HT1080 (cell line): ENCODE measurements around the gene KDM6B. TPM values are rescaled to one million over a fixed set of nuclear protein-coding genes. Genes with fewer than 3 reads are reported as not detected.
"Not testable (repeated sequence)": the region's sequence is repeated elsewhere in the genome, so short reads cannot be mapped to it uniquely, and the experiment has no call there.

ENCODE experiments used
- DNase-seq: peaks from one replicate; pipeline ENCODE4 v3.0.0-alpha.2; 2015; ENCODE audit warnings: low read depth
- polyA plus RNA-seq, 2 experiments: library from polyadenylated mRNA; depleted of rRNA; stranded (reverse); fragments of >200 nt; gene quantifications; 2 replicates each; pipeline ENCODE4 v1.2.3, GENCODE V29; 2015
- total RNA-seq: library from RNA; depleted of rRNA; stranded (reverse); fragments of >200 nt; shearing (Covaris generic); gene quantifications from 2 replicates; pipeline ENCODE4 v1.2.3, GENCODE V29; 2014; rRNA removed

Gene KDM6B, protein sequence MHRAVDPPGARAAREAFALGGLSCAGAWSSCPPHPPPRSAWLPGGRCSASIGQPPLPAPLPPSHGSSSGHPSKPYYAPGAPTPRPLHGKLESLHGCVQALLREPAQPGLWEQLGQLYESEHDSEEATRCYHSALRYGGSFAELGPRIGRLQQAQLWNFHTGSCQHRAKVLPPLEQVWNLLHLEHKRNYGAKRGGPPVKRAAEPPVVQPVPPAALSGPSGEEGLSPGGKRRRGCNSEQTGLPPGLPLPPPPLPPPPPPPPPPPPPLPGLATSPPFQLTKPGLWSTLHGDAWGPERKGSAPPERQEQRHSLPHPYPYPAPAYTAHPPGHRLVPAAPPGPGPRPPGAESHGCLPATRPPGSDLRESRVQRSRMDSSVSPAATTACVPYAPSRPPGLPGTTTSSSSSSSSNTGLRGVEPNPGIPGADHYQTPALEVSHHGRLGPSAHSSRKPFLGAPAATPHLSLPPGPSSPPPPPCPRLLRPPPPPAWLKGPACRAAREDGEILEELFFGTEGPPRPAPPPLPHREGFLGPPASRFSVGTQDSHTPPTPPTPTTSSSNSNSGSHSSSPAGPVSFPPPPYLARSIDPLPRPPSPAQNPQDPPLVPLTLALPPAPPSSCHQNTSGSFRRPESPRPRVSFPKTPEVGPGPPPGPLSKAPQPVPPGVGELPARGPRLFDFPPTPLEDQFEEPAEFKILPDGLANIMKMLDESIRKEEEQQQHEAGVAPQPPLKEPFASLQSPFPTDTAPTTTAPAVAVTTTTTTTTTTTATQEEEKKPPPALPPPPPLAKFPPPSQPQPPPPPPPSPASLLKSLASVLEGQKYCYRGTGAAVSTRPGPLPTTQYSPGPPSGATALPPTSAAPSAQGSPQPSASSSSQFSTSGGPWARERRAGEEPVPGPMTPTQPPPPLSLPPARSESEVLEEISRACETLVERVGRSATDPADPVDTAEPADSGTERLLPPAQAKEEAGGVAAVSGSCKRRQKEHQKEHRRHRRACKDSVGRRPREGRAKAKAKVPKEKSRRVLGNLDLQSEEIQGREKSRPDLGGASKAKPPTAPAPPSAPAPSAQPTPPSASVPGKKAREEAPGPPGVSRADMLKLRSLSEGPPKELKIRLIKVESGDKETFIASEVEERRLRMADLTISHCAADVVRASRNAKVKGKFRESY (N-terminal part only)
- total RNA-seq, result 0.27 and 0.87 TPM in 2 replicates
- 2.8 and 3.0 TPM in 2 replicates for polyA plus RNA-seq (2015; cell fraction: cytosol; rRNA removed)
- 7.4 TPM in 2 replicates for polyA plus RNA-seq (2015; cell fraction: nucleus; rRNA removed)

DNA sequence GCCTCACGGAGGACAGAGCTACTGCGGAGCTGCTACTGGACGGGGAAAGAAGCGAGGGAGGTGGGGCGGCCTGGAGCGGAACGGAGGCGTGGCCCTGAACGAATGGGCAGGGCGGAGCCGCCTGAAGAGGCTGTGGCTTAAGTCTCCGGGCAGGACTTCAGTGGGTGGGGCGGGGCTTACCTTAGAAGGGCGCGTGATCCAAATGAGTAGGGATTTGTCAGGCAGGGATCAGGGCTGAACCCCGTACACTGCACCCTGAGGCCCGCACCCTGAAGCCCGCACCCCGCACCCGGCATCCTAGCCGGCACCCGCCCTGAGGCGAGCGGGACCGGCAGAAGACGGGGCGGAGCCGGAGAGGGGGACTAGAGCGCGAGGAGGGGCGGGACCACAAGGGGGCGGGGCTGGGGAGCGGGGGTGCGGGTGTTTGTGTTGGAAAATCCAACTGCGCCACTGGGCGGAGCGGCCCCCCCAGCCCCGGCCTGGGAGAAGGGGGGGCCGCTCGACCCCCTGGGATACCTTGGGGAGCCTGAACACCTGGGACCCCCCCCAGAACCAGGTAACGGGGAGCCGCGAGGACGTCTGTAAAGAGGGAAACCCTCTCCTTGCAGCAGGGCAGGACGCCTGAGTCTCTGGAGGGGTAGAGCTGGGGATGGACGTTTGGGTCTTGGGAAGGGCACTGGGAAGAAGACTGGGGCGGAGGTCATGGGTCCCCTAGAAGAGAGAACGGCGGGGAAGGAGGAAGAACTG is at the start of gene KDM6B:
TSS of gene KDM6B (plus strand) at position 423 of the 747 bp plus-strand sequence. CDS start 11,338 bp downstream, outside the sequence.
- peak; percentile 90 for DNase-seq

DNA sequence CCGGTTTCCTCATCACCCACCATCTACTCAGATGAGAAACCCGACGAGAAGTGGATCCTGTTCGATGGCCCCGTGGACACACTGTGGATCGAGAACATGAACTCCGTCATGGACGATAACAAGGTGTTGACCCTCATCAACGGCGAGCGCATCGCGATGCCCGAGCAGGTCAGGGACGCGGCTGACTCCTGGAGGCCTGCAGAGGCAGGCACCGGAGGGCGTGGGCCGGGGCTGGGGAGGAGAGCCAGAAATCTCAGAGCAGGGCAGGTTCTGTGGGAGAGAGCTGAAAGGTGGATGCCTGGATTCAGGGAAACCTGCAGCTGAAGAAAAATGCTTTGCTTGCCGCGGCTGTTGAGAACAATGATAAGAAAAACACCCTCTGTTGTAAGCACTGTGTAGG is 47.2 kb upstream of the KDM6B start:
- DNase-seq, result no peak

DNA sequence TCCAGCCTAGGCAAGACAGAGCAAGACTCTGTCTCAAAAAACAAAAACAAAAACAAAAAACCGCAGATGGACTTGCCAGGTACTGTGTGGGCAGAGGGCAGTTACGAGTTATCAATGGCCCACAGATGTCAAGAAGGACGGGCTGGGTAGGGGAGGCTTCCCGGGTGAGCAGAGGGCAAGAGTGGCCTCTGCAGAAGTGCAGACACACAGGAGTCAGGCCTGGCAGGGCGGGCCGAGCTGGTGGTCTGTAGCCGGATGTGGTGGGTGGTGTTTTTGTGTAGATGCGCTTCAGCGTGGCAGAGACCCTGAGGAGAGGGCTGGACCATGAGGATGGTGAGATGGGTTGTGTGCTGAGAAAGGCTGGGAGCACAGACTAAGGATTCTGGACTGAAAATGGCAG is 44.9 kb upstream of the KDM6B start:
- DNase-seq, result no peak

DNA sequence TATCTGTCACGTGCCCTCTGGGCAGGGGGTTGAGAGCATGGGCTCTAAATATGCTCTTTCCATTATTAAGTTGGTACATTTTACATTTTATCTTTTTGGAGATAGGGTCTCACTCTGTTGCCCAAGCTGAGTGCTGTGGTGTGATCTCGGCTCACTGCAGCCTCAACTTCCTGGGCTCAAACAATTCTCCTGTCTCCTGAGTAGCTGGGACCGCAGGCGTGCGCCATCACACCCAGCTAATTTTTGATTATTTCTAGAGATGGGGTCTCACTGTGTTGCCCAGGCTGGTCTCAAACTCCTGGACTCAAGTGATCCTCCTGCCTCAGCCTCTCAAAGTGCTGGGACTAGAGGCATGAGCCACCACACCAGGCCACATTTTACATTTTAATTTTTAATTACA is 43.9 kb upstream of the KDM6B start:
- no peak for DNase-seq

DNA sequence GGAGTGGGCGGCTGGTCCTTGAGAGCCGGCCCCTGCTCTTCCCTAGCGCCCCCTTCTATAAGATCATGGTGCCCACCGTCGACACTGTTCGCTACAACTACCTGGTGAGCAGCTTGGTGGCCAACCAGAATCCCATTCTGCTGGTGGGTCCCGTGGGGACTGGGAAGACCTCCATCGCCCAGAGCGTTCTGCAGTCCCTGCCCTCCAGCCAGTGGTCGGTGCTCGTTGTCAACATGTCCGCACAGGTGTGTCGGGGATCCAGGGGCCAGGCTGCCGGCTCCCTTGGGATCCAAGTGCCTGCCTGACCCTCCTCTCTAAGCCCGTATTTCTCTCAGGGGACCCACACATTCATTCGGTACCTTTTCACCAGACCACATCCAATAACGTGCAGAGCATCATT is 41.4 kb upstream of the KDM6B start:
- no peak for DNase-seq

DNA sequence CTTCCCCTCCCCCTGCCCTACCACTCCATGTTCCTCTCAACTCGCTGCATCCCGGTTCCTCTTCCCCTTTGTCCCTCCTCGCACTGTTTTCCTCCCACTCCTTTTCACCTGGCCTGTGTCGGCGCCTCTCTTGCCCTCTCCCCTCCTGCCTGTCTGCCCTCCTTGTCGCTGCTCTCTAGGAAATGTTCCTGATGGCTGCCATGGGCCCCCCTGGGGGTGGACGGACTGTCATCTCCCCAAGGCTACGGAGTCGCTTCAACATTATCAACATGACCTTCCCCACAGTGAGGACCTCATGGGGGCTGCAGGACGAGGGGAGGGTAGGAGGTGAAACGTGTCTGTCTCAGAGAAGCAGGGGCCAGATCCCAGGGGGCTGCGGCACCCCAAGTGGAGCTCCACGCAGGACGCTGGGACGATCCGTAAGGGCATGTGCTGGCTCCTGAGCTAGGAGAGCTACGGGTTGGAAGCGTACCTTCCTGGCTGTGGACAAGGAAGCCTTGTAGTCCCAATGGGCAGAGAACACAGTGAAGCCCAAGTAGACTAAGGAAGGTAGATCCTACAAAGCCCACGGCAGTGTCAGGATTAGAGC is 39.8 kb upstream of the KDM6B start:
- DNase-seq, result no peak

DNA sequence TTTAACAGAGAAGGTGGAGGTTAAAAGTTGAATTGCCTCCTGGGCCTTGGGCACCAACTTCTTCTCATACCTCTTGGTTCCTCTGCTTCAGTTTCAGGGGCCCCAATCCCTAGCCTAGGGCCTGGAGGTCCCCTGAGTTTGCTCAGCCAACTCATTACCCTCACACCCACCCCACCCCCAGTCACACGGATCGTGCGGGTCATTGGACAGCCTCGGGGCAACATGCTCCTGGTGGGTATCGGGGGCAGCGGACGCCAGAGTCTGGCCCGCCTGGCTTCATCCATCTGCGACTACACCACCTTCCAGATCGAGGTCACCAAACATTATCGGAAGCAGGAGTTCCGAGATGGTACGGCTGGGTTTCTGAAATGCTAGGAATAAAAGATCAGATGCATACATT is 36.0 kb upstream of the KDM6B start:
- no peak for DNase-seq

DNA sequence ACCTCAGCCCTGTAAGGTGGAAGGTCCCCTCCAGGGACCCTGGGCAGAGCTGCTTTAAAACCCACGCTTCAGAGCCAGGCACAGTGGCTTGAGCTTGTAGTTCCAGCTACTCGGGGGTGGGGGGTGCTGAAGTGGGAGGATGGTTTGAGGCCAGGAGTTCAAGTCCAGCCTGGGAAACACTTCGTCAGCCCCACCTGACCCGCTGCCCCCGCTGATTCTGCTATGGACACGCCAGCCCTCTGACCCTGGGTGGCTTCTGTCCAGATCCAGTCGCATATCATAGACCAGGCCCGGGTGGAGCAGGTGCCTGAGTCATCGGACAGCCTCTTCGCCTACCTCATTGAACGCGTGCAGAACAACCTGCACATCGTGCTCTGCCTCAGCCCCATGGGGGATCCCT is 35.2 kb upstream of the KDM6B start:
- DNase-seq, result no peak

DNA sequence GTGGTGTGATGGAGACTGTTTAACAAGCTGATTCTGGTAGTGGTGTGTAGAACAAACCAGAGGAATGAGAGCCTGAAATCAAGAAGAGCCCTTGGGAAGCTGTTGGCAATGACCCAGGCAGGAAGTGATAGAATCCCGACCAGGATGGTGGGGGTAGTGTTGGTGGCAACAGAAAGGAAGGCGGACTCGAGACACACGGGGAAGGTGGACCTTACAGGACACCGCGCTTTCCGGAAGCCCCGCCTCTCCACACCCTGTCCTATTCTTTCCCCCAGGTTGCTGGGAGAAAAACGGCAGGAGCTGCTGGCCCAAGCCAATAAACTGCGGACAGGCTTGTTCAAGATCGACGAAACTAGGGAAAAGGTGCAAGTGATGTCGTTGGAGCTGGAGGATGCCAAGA is 30.0 kb upstream of the KDM6B start:
- DNase-seq, result no peak

DNA sequence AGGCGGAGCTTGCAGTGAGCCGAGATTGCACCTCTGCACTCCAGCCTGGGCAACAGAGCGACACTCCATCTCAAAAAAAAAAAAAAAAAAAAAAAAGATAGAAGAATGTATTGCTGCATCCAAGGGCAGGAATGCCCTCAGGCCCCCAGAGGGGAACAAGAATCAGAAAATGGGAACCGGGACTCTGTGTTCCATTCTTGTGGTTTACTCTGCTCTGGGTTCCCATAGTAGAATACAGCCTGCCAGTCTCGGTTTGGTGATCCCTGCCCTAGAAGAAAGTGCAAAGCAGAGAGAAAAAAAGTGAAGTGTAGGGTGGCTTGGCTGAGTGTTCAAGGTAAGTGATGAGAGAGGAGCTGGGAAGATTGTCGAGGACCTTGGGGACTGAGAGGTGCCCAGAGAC is 27.4 kb upstream of the KDM6B start:
- DNase-seq, result no peak

DNA sequence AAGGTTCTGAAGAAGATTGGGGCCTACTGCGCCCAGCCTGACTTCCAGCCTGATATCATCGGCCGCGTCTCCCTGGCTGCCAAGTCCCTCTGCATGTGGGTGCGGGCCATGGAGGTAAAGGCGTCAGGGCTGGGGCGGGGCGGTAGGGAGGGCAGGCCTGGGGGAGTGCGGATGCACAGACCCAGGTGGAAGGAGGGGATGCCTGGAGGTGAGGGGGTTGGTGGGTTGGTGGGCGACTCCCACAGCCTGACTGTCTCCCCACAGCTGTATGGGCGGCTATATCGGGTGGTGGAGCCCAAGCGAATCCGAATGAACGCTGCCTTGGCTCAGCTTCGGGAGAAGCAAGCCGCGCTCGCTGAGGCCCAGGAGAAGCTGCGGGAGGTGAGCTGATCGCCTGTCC is 26.8 kb upstream of the KDM6B start:
- no peak for DNase-seq

DNA sequence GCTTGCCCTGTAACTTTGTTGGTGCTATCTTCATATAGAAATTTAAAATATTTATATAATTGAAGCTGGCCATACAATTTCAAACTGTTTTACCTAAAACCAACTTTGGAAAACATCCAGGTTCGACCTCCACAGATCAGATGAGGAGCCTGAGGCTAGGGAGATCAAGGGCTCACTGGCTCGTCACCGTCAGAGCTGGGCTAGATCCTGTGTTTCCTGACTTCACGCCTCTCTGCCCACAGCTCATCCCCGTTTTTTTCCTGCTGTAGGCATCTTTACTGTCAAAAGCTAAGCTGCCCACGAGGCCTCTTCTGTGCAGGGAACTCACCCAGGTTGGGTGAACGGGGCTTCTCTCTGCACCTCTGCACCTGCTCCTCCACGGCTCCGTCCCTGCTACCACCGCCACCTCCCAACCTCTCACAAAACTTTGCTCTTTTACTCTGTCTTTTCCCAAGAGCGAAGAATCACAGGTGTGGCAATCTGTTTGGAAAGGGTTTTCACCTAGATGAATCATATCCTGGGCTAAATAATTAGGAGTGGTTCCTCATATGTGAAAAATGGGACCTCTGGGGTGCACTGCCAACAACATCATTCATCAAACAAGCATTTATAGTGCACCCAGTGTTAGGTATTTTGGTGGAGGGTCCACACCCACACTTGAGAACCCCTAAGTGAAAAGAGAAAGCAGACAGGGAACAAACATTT is 24.8 kb upstream of the KDM6B start:
- no peak for DNase-seq

DNA sequence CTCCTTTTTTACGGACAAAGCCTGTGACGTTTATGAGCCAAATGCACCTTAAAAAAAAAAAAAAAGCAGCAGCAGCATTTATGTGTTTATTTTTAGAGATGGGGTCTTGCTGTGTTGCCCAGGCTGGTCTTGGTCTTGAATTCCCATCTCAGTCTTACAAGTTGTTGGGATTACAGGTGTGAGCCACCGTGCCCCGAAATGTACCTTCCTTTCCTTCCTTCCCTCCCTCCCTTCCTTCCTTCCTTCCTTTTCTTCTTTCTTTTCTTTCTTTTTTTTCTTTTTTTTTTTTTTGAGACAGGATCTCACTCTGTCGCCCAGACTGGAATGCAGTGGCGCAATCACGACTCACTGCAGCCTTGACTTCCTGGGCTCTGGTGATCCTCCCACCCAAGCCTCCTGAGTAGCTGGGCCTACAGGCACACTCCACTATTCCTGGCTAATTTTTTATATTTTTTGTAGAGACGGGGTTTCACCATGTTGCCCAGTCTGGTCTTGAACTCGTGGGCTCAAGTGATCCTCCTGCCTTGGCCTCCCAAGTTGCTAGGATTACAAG is 24.1 kb upstream of the KDM6B start:
- not testable (repeated sequence) for DNase-seq

DNA sequence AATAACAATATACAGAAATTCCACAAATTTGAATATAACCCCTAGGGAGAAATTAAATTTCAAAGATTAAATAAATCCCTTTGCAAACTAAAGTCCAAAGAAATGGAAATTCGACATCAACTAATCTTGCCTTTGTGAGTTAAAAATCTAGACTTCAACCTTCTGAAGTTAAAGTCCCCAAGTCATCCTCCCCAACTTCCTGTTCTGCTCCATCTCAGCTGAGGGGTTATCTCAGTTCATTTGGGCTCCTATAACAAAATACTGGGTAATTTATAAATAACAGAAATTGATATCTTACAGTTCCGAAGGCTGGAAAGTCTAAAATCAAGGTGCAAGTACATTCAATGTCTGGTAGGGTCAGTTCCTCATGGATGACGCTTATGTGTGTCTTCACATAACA is 22.8 kb upstream of the KDM6B start:
- DNase-seq, result no peak

DNA sequence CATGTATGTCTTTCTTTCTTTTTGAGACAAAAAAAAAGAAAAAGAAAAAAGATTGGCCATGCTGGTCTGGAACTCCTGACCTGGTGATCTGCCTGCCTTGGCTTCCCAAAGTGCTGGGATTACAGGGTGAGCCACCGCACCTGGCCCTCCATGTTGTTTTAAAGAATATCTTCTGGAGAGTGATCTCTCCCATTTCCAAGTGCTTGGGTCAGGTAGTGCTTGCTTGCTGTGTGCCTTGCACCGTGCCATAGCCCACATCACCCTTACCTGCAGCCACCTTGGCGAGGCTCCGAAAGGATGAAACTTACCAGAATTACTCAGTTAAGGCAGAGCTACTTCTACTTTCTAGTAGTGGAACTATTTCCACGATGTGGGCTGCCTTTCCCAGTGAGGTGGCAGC is 19.0 kb upstream of the KDM6B start:
- no peak for DNase-seq

DNA sequence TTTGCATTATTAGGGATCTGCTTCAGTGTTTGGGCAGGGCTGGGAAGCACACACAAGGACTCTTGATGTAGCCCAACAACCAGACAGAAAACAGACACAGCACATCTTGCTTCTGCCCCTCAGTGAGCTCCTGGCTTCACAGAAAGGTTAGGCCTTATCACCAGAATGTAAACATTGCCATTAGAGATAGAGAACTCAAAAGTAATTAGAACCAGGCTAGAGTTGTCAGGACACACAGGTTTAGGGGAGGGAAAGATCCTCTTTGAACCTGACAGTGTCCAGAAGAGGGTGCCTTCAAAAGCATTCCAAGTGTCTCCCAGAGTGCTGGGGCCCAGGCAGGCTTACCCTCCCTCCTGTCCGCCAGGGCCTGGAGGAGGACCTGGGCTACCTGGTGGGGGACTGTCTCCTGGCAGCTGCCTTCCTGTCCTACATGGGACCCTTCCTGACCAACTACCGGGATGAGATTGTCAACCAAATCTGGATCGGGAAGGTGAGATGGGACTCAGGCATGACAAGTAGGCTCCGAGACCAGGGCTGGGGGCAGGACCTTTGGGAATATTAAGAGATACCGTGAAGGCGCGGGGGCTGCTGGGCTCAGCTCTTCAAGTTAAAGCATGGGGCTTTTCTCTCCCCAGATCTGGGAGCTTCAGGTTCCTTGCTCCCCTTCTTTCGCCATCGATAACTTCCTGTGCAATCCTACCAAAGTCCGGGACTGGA is 16.9 kb upstream of the KDM6B start:
- DNase-seq, result no peak

DNA sequence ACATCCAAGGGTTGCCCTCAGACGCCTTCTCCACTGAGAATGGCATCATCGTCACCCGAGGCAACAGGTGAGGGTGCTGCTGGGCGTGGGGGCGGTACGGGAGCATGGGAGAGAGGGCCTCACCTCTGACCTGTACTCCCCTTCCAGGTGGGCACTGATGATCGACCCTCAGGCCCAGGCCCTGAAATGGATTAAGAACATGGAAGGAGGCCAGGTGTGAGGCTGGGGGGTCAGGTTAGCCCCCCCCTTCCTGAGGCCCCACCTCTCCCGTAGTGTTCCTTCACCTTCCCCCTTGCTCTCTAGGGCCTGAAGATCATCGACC is 16.4 kb upstream of the KDM6B start:
- no peak for DNase-seq

DNA sequence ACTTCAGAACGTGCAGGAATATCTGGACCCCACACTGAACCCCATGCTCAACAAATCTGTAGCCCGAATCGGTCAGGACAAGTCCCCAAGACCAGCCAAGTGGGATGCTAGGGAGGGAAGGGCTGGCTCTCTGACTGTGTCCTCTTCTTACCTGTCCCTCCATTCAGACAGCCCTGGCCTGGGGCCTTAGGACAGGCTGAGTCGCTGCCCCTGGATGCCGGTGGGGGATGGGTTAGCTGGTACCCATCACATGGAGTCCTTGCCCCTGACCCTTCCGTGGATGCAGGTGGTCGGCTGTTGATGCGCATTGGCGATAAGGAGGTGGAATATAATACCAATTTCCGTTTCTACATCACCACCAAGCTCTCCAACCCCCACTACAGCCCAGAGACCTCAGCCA is 16.0 kb upstream of the KDM6B start:
- DNase-seq, result no peak
